ENCODE data around the gene CXCL17.
A peak's percentile ranks its signal among the peaks of the same experiment; 100 is the strongest.
"Not testable (repeated sequence)": the region's sequence is repeated elsewhere in the genome, so short reads cannot be mapped to it uniquely, and the experiment has no call there.

The CXCL17 gene, protein sequence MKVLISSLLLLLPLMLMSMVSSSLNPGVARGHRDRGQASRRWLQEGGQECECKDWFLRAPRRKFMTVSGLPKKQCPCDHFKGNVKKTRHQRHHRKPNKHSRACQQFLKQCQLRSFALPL

DNA sequence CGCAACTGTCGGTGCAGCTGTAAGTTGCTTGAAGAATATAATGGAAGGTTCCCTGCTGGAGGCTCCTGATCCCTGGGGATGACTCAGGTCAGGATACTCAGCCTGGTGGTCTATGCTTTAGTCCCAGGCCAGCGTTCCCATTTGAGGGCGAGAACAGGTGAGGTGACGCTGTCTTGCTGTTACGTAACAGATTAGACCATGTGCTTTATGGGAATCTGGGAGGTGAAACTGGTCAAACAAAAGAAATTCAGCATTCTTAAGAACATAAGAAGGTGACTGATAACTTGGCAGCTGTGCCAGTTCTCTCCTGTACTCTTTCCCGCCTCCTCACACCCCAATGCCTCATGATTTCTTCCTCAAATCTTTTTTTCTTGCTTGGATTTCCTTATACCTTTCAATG lies at the start of gene CXCL17:
TSS of gene CXCL17 (minus strand) at position 114 of the 400 bp plus-strand sequence. CDS start 114 bp downstream, outside the sequence.
- TF ChIP-seq, protein P1, sequence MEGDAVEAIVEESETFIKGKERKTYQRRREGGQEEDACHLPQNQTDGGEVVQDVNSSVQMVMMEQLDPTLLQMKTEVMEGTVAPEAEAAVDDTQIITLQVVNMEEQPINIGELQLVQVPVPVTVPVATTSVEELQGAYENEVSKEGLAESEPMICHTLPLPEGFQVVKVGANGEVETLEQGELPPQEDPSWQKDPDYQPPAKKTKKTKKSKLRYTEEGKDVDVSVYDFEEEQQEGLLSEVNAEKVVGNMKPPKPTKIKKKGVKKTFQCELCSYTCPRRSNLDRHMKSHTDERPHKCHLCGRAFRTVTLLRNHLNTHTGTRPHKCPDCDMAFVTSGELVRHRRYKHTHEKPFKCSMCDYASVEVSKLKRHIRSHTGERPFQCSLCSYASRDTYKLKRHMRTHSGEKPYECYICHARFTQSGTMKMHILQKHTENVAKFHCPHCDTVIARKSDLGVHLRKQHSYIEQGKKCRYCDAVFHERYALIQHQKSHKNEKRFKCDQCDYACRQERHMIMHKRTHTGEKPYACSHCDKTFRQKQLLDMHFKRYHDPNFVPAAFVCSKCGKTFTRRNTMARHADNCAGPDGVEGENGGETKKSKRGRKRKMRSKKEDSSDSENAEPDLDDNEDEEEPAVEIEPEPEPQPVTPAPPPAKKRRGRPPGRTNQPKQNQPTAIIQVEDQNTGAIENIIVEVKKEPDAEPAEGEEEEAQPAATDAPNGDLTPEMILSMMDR (conservative IDR thresholded peaks at IDR 0.05; ENCODE audit: low read depth, low read length), result no peak
- no peak within 1 kb of the TSS for H3K4me3 ChIP-seq (ENCODE audit: low read depth, low read length)
- DNase-seq (ENCODE audit: low read depth), result no peak

- TF ChIP-seq, protein P1 (conservative IDR thresholded peaks at IDR 0.05; ENCODE audit: low read depth, low read length), result no peak
- no peak overlapping the region for H3K4me3 ChIP-seq (ENCODE audit: low read depth, low read length)
- no peak for DNase-seq (ENCODE audit: low read depth)
Measured at GRCh38 chr19:42488783-42489521, 46.2 kb upstream of the CXCL17 start.

GRCh38 chr19:42487798-42488178 lies 45.0 kb upstream of the CXCL17 start:
- TF ChIP-seq, protein P1 (conservative IDR thresholded peaks at IDR 0.05; ENCODE audit: low read depth, low read length), result no peak
- DNase-seq (ENCODE audit: low read depth), result no peak
- H3K4me3 ChIP-seq (ENCODE audit: low read depth, low read length), result no peak overlapping the region

- no peak for DNase-seq (ENCODE audit: low read depth)
- TF ChIP-seq, protein P1 (conservative IDR thresholded peaks at IDR 0.05; ENCODE audit: low read depth, low read length), result no peak
- H3K4me3 ChIP-seq (ENCODE audit: low read depth, low read length), result no peak overlapping the region
Measured at GRCh38 chr19:42487032-42487797, 44.5 kb upstream of the CXCL17 start.

DNA sequence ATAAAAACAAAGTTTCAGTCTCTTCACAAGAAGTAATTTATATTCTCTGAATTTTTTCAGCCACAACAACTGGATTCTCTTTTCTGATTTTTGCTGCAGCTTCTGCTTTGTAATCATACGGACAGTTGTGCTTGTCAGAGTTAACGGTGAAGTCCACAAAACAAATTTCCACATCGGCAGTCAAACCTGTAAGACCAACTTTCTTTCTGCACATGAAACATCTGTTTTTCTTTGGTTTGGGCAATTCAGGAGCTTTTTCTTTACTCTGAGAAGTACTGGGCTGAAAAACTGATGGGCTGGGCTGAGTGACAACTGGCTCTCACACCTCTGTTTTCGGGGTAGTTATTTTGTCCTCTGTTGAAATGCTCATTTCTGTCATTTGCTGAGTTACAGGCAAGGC lies 42.3 kb upstream of the CXCL17 start:
- DNase-seq (ENCODE audit: low read depth); H3K4me3 ChIP-seq (ENCODE audit: low read depth, low read length): not testable (repeated sequence)

GRCh38 chr19:42480335-42481095 lies 37.8 kb upstream of the CXCL17 start:
- TF ChIP-seq, protein P1 (conservative IDR thresholded peaks at IDR 0.05; ENCODE audit: low read depth, low read length), result no peak
- DNase-seq (ENCODE audit: low read depth), result peak; percentile 47

DNA sequence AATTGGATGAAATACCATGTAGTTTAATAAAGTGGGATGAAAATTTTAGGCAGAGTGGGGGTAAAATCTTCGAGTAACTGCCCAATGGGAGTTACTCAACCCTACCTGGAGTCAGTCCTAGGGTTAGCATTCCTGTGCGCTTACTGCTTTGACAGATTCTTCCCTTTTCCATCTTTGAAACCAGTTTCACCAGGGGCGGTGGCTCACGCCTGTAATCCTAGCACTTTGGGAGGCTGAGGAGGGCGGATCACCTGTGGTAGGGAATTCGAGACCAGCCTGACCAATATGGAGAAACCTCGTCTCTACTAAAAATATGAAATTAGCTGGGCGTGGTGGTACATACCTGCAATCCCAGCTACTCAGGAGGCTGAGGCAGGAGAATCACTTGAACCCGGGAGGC lies 37.0 kb upstream of the CXCL17 start:
- no peak for DNase-seq (ENCODE audit: low read depth)
- TF ChIP-seq, protein P1 (conservative IDR thresholded peaks at IDR 0.05; ENCODE audit: low read depth, low read length), result no peak
- H3K4me3 ChIP-seq (ENCODE audit: low read depth, low read length), result no peak overlapping the region

More at GRCh38 chr19:42480335-42481095, 37.8 kb upstream of the CXCL17 start:
- H3K4me3 ChIP-seq (ENCODE audit: low read depth, low read length), result no peak overlapping the region

Data from choroid plexus epithelial cell (primary cell).